Germinal center (tissue), 1 donor: Measurements from ENCODE around the gene PCAT7.
"Not testable (repeated sequence)": the region's sequence is repeated elsewhere in the genome, so short reads cannot be mapped to it uniquely, and the experiment has no call there.

Source experiments
- DNase-seq: peaks from one replicate; pipeline ENCODE4 v3.0.0; 2012; ENCODE audit warnings: mixed read lengths, low spot score

The PCAT7 gene

DNA sequence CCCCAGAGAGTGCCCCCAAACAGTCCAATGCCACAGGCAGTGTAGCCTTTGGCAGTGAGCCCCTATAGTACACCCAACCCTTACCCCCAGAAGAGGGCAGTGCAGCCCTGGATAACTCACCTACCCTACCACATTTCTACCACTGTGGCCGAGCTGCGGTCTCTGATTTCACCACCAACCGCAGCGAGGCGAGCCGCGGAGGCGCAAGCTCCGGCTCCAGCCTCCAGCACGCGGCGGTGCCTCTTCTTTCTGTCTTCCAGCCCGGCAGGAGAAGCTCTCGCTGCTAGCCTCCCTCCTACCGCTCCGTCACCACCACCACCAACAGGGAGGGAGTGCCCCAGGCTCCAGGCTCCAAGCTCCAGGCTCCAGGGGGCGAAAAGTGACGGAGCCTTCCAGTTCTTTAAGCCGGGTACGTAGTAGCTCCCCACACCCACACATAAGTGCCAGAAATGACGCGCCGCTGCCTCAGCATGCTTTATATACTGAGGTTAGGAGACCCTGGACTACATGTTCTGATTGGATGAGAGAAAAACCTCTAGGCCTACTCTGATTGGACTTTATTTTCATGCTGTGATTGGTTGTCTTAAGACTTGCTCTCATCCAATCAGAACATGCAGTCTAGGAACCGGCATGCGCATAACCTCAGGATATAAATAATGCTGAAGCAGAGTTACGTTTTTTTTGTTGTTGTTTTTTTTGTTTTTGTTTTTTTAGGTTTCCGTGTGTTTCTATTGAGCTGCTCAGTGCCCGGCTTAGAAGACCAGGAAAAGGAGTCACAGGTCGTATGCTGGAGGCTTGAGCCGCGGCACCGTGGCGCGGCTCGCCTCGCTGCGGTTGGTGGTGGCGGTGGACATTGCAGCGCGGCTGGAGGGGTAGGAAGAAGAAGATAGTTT, at the start of gene PCAT7:
Gene PCAT7 (plus strand): TSS at position 645 of the 893 bp plus-strand sequence.
- DNase-seq: peak; percentile 31

DNA sequence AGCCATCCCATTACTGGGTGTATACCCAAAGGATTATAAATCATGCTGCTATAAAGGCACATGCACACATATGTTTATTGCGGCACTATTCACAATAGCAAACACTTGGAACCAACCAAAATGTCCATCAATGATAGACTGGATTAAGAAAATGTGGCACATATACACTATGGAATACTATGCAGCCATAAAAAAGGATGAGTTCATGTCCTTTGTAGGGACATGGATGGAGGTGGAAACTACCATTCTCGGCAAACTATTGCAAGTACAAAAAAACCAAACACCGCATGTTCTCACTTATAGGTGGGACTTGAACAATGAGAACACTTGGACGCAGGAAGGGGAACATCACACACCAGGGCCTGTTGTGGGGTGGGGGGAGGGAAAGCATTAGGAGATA, 48.5 kb upstream of the PCAT7 start:
- not testable (repeated sequence) for DNase-seq

DNA sequence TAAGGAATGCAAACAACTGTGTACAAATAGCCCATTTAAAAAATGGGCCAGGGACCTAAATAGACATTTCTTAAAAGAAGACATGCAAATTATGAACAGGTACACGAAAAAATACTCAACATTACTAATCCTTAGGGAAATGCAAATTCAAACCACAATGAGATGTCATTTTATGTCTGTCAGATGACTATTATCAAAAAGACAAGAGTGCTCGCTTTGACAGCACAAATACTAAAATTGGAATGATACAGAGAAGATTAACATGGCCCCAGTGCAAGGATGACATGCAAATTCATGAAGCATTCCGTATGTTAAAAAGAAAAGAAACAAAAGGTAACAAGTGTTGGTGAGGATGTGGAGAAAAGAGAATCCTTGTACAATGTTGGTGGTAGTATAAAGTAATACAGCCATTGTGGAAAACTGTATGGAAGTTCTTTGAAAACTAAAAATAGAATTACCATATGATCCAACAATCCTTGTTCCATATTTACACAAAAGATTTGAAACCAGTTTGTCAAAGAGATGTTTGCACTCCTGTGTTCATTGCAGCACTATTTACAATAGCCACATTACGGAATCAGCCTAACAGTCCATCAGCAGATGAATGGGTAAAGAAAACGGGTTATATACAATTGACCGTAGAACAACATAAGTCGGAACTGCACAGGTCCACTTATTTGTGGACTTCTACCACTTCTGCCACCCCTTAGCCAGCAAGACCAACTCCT, 47.2 kb upstream of the PCAT7 start:
- DNase-seq: no peak

DNA sequence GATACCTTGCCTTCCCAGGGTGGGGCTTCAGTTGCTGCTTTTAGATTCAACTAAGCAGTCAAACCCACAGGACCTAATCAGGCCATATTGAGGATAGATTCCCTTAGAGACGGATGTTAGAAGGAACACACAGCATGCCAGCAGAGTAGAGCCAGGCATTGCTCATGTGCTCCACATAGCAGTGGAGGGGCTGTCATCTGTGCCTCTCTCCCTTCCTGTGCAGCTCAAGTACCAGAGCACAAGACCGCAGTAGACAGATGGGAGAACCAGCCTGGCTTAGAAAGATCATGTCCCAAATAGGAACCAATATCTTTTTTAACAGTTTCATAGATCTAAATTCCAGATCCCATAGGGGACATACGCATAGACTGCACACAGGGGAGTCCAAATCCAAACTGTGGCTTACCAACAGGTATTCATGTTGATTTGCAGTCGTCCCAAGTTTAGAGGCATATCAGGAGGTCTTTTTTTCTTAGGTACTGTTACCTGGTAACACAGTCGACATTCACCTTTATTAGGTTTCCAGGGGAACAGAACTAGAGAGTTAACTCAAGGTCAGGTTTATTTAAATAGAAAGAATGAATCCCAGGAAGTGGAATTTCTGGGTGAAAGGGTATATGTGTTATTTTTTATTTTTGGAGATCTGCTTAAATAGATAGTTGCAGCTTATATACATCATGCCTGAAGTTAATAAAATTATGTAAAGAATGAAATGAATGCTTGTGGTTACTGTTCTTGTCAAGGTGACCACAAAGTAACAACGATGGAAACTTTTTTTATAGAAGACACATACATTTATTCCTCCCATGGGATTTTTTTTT, 43.5 kb upstream of the PCAT7 start:
- no peak for DNase-seq

DNA sequence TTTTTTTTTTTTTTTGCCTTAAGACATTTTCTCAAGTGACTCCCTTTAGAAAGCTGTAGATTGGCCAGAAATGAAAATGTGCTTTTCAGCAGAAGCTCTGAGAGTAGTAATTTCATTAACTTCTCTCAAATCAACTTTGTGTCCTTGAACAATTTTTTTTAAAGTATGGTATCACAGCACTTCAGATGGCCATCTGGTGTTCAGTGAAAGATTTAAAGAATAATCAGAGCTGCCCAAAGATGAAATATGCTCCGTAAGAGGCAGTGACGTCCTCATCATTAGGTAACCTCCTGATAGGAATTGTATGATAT, 43.0 kb upstream of the PCAT7 start:
- DNase-seq: no peak

DNA sequence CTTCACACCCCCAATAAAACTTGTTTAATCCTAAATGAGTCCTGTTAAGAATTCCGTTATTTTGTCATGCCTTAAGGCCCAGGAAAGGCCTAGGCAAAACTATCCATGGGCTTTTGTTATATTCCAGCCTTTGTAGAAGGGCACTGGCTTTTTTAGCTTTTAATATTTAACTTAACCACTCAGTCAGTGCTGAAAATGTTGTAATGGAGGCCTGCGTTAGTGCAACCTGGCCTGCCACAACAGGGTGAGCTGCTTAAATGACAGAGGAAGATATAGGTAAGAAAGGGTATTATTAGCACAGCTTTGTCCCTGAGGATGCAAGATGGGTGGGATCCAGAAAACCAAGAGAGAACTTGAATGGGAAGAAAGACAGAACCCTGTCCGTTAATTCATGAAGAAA, 40.2 kb upstream of the PCAT7 start:
- DNase-seq: no peak

DNA sequence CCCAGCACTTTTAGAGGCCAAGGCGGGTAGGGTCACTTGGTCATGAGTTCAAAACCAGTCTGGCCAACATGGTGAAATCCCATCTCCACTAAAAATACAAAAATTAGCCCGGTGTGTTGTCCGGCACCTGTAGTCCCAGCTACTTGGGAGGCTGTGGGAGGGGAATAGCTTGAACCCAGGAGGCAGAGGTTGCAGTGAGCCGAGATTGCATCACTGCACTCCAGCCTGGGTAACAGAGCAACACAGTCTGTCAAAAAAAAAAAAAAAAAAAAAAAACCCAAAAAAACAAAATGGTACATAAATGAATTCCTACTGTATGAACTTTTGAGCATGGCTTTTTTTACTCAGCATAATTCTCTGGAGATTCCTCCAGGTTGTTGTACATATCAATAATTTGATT, 37.6 kb upstream of the PCAT7 start:
- DNase-seq: no peak

DNA sequence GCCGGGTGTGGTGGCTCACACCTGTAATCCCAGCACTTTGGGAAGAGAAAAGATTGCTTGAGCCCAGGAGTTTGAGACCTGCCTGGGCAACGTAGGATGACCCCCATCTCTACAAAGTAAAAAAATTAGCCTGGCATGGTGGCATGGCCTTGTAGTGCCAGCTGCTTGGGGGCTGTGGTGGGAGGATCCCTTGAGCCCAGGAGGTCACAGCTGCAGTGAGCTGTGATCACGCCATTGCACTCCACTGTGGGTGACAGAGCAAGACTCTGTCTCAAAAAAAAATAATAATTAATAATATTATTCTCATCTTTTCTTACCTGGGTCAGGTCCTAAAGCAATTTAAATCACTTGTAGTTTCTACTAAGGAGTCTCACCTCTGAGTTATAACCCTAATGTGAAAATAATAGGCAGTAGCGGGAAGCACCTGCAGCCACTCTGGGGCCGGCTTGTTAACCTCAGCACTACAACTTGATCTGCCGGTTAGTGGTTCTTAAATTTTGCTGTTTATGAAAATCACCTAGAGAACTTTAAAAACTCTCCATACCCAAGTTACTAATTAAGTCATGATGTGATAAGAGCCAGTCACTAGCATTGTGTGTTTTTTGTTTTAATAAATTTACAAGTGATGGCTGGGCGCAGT, 29.4 kb upstream of the PCAT7 start:
- no peak for DNase-seq

DNA sequence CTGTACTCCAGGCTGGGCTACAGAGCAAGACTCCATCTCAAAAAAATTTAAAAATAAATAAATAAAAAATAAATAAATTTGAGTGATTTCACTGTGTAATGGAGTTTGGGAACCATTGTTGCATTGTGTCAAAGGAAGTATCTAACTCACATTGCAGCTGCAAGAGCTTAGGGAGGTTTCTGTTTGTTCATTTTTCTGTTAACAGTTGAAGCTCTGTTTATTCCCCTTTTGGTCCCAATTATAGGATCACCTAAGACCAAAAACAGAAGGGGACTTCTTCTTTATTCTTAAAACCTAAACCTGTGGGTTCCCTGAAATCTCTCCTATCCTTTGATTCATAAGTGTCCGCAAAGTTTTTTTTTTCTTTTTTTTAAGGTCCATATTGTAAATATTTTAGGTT, 28.6 kb upstream of the PCAT7 start:
- DNase-seq: no peak

DNA sequence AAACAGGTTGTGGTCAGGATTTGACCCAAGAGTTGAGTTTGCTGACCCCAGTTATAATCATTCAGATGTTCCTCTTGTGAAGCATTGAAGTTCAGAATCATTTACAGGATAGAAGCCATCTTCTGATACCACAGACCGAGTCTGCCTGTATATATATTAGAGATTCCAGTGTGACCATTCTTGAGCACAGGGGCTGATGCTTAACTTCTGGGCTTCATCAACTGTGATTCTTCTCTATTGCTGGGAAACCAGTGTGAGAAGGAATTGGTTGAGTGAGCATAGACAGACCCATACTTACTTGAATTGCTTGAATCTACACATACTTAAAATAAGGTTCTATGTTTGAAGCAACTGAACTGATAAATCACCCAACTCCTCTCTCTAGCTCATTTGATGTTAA, 27.9 kb upstream of the PCAT7 start:
- no peak for DNase-seq

DNA sequence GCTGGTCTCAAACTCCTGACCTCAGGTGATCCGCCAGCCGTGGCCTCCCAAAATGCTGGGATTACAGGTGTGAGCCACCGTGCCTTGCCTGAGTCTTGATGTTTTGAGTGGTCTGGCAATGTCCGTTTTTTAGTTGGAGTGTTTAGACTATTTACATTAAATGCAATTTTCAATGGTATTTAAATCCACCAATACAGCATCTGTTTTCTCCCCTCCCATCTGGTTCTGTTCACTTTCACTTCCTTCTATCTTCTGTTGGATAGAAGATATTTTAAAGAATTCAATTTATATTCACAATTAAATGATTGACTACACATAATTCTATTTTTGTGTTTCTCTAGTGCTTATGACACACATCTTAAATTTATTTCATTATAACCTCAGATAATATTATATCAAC, 26.0 kb upstream of the PCAT7 start:
- no peak for DNase-seq

DNA sequence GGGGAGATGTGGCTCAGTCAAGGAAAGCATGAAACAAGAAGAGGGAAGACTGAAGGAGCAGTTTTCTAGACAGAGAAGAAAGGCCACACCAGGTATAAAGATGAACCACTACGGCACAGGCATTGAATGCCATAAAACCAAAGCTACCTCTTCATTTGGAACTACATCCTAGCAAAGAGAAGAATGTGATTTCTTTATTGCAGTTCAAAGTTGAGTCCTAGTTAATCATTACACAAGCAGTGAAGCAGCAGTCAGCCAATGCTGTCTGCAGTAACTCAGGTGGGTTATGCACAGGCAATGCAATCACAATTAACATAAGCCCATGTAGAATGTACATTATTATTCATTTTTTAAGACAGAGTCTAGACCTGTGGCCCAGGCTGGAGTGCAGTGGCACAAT, 21.7 kb upstream of the PCAT7 start:
- no peak for DNase-seq

DNA sequence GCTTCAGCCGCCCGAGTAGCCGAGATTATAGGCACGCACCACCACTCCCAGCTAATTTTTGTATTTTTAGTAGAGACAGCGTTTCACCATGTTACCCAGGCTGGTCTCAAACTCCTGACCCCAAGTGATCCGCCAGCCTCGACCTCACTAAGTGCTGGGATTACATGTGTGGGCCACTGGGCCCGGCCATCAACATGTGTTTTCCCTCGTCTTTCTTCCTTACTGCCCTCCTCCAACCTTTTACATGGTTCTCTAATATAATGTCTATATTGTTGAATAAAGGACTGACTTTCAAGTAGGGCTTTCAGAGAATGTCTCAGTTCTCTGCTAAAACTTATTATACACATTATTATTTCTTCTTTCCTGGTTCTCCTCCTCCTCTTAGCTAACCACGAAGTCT, 21.3 kb upstream of the PCAT7 start:
- DNase-seq: no peak

DNA sequence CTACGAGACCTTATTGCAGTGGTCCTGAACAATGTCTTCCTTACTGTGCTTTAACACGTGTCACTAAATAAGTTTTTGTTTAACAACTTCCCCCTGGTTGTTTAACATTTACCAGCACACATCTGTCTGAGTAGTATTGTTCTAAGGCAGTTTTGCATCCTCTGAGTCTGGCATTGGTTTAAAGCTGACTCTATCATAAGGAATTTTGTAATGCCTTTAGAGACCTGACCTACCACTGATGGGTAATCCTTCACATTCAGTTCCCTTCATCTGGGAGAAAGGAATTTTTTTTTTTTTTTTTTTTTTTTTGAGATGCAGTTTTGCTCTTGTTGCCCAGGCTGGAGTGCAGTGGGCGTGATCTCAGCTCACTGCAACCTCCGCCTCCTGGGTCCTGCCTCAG, 20.0 kb upstream of the PCAT7 start:
- no peak for DNase-seq

DNA sequence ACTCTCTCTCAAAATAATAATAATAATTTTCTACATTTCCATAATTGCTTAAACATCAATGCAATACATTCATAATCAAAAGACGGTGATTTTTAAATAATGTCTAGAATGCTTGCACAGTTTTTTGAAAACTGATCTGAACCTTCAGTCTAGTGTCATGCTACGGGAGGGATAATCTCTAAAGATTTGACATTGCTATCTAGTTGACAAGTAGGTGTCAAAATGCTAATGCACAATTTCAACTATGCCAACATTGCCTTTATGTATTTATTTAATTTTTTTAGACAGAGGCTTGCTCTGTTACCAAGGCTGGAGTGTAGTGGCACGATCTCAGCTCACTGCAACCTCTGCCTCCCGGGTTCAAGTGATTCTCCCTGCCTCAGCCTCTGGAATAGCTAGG, 16.0 kb upstream of the PCAT7 start:
- DNase-seq: no peak

DNA sequence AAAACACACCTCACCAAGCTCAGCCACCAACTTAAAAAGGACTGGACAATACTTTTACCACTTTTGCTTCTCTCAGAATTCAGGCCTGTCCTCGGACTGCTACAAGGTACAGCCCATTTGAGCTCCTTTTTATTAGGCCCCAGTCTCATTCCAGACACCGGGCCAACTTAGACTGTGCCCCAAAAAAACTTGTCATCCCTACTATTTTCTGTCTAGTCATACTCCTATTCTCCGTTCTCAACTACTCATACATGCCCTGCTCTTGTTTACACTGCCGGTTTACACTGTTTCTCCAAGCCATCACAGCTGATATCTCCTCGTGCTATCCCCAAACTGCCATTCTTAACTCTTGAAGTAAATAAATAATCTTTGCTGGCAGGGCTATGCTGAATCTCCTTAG, 10.5 kb upstream of the PCAT7 start:
- DNase-seq: not testable (repeated sequence)

DNA sequence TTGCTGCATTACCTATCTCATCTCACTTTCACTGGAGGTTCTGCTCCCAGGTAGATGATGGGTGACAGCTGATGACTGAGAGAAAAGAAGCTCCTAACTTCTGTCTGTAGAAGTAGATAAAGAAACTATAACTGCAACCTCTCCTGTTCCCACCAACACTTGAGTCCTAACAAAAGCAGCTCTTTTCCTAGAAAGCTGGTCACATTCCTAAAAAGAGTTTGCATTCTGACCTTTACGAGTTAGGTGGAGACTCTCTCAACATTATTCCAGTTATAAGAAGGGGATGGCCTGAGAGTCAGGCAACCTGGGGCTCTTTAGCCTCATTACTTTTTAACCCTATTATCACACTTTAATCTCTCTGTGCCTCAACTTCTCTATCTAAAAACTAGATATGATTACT, 8.9 kb upstream of the PCAT7 start:
- DNase-seq: no peak

DNA sequence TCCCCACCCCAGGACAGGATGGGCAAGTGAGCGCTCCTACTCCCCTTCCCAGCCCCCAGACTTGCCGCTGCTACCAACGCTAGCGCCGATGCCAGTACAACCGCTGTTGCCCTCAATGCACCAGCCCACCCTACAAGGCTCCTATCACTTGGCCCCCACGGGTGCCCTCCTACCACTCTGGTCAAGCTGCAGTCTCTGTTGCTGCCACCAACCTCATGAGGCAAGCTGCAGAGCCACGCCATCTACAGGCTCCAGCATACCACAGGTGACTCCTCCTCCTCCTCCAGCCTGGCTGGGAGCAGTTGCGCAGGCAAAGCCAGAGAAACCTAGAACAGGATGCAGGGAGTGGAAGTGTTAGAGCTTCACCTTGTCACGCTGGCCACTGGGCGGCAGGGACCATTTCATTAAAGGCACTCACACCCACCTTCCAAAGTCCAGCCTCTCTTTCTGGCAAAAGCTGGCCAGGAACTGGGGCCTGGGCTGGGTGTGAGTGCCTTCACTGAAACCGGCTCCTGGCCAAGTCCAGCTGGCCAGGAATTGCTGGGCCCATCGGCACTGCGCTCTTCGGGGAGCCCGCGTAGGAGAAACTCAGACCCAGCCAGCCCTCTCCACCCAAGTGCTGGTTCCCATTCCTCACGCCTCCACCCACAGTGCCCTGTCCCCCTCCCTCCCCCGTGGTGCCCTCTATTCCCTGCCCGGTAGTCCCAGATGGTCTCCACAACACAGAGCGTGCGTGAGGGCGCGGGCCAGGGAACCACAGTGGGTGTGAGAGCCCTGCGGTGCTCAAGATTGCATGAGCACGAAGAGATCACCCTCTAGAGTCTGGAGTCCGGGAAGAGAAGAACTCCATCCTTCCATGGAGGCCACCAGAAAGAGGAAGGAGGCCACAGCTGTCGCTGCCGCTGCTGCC, 1.6 kb upstream of the PCAT7 start:
- no peak for DNase-seq

DNA sequence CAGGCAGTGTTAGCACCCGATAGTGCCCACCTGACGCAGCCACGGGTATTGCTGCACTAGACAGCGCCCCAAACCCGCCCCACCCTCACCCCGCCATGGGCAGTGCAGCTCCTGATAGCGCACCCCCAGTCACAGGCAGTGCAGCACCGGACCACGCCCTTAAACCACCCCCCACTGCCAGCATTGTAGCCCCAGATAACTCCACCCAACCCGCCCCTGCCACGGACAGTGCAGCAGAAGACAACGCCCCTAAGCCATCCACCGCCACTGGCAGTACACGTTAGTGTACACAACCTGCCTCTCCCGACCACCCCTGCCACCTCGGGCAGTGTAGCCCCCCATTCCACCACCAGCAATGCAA, 825 bp upstream of the PCAT7 start:
- DNase-seq: no peak

DNA sequence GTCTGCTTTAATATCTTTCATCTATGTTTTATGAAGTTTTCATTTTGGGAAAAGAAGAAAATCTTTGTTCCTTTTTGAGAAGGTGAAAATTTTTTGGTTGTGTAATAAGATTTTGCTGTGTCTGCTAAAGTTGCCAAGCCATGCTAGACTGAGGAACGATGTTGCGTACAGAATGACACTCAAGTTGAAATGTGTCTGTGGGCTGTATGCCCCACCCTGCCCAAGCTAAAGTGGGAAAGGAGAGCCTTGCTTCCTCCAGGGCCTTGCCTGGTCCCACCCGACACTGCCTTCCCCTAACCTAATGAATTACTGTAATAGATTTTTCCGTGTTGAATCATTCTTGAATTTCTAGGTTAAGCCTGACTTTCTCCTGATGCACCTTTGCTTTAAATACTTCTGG, 2.5 kb downstream of the PCAT7 start:
- DNase-seq: no peak

DNA sequence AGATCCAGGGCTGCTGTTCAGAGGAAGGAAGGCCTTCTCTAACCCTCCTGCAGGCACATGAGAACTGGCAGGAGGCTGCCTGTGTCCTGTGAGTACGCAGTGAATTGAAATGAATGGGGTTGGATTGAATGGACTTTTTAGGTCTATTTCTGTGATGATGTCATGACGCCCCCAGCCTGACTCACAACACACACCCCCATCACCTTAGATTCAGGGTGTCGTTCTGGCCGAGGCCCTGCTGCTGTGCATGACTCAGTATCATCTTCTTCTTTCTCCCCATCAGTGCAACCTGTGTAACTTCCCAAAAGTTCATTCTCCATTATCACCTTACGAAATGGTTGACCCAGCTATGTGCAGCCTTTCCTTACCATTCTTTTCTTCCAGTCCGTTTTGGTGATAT, 5.4 kb downstream of the PCAT7 start:
- no peak for DNase-seq
